Caco-2 (cell line): Measurements from ENCODE around the gene AUH. TPM values are rescaled to one million over a fixed set of nuclear protein-coding genes. Genes with fewer than 3 reads are reported as not detected.

Experiments used
- BruUV-seq: library from RNA; stranded (reverse); fragments of 400-500 nt; replicated peaks from 2 replicates; lab custom pipeline; 2021; lab: Mats Ljungman, UMichigan
- CTCF ChIA-PET: fragments of 300-600 bp; sonication (Branson Sonifier 250); formaldehyde crosslinking; loops from one replicate; lab custom pipeline; 2022; ENCODE audit warnings: antibody characterized with exemption; lab: Charles Lee
- POLR2A ChIA-PET: fragments of 300-600 bp; sonication (Branson Sonifier 250); formaldehyde crosslinking; loops from one replicate; lab custom pipeline; 2022; ENCODE audit warnings: antibody characterized with exemption; lab: Charles Lee
- DNase-seq, 2 experiments: peaks; one replicate each; pipeline versions ENCODE4 v3.0.0 to v3.0.0-alpha.2; 2020 to 2022
- H3K27me3 ChIP-seq: replicated peaks from 2 replicates; pipeline ENCODE4 v1.6.0; 2011; ENCODE audit warnings: low read length; ENCODE audit not compliant: control insufficient read depth, insufficient read depth
- H3K36me3 ChIP-seq: 2 replicates; pipeline ENCODE4 v1.5.1; 2011; ENCODE audit warnings: low read length; ENCODE audit not compliant: control insufficient read depth, insufficient read depth
- H3K4me1 ChIP-seq: fragments of 250-450 bp; sonication (Bioruptor Pico); 2 replicates; pipeline ENCODE4 v1.5.1; 2020; ENCODE audit warnings: mild to moderate bottlenecking
- H3K4me3 ChIP-seq: 2 replicates; pipeline ENCODE4 v1.5.1; 2011; ENCODE audit warnings: low read depth, mild to moderate bottlenecking, control low read depth, low read length
- H3K9me3 ChIP-seq: fragments of 250-450 bp; sonication (Bioruptor Pico); 2 replicates; pipeline ENCODE4 v1.5.1; 2020; ENCODE audit warnings: mild to moderate bottlenecking, moderate library complexity
- H3K27ac Mint-ChIP-seq: one replicate; pipeline ENCODE4 v1.8.0; 2022; ENCODE audit warnings: mixed read lengths; ENCODE audit not compliant: unreplicated experiment
- H3K27me3 Mint-ChIP-seq: one replicate; pipeline ENCODE4 v1.8.0; 2022; ENCODE audit warnings: mixed read lengths; ENCODE audit not compliant: insufficient read depth, unreplicated experiment
- H3K36me3 Mint-ChIP-seq: one replicate; pipeline ENCODE4 v1.8.0; 2022; ENCODE audit warnings: mild to moderate bottlenecking, mixed read lengths; ENCODE audit not compliant: insufficient read depth, unreplicated experiment
- H3K4me1 Mint-ChIP-seq: one replicate; pipeline ENCODE4 v1.8.0; 2022; ENCODE audit warnings: low read depth, mixed read lengths; ENCODE audit not compliant: unreplicated experiment
- H3K4me3 Mint-ChIP-seq: one replicate; pipeline ENCODE4 v1.8.0; 2022; ENCODE audit warnings: mild to moderate bottlenecking, moderate library complexity, mixed read lengths; ENCODE audit not compliant: unreplicated experiment
- H3K9me3 Mint-ChIP-seq: one replicate; pipeline ENCODE4 v1.8.0; 2022; ENCODE audit warnings: mixed read lengths; ENCODE audit not compliant: unreplicated experiment
- intact Hi-C: fragments of 100-400 bp; cut with micrococcal nuclease; formaldehyde crosslinking; loops from one replicate; pipeline ENCODE4 v1.10.0; 2022; ENCODE audit not compliant: unreplicated experiment
- total RNA-seq: library from RNA; stranded (reverse); gene quantifications from 2 replicates; pipeline ENCODE4 v1.2.3, GENCODE V29; 2022
- TF ChIP-seq, protein P1 (sequence below), 2 experiments: fragments of 200-600 bp in 1 of 2; IDR thresholded peaks; 1 replicate in 1 of 2; 2 replicates in 1 of 2; pipeline versions ENCODE4 v1.5.1 to v1.8.0; 2011 to 2022; ENCODE audit warnings: antibody characterized with exemption in 1 of 2, control low read depth in 1 of 2, inconsistent platforms in 1 of 2, low read depth in 1 of 2, low read length in 1 of 2, mild to moderate bottlenecking in 1 of 2, moderate library complexity in 1 of 2; ENCODE audit not compliant: insufficient read depth in 1 of 2, severe bottlenecking in 1 of 2, unreplicated experiment in 1 of 2

Gene AUH
- total RNA-seq, 1 experiment from 2014 or later: 10.3 TPM

DNA sequence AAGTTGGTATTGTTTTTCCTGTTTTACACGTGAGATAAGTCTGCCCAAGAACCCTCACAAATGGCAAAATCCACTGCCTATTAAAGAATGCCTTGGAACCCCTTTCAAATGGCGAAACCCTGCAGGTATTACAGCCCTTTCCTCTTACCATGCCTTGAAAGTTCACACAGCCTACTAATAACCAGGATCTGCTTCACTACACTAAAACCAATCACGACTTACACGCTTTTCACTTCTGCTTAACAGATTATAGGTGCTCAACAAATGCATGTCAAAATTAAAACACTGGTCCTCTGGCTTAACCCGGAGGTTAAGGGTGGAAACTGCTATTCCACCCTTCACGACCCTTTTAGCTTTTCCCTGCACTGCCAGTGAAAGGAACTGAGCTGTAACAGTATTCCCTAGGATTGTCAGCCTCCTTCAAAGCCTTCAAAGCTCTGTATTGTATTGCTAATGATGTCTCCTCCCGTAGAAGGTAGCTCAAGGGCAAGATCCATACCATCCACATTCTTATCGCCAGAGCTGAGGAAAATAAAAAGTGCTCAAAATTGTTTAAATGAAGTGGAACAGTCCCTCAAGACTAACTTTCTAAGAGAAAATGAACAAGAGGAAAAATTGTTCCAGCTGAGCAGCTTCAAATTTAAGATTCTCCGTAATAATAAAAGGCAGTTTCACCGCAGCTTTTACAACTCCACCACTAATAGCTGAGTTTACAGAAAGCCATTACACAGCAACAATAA, 997 bp downstream of the AUH start:
- no TSS peak for BruUV-seq
- ChIA-PET CTCF (interaction anchor here (0.7 kb wide), 1 partner anchor 446 kb away, joined by 3 read pairs; no protein-coding TSS in a partner anchor), POLR2A (interaction anchor here (1.0 kb wide), 1 partner anchor 63 kb away, joined by 3 read pairs; the partner anchor contains the start of gene NFIL3)
- TF ChIP-seq, protein P1, sequence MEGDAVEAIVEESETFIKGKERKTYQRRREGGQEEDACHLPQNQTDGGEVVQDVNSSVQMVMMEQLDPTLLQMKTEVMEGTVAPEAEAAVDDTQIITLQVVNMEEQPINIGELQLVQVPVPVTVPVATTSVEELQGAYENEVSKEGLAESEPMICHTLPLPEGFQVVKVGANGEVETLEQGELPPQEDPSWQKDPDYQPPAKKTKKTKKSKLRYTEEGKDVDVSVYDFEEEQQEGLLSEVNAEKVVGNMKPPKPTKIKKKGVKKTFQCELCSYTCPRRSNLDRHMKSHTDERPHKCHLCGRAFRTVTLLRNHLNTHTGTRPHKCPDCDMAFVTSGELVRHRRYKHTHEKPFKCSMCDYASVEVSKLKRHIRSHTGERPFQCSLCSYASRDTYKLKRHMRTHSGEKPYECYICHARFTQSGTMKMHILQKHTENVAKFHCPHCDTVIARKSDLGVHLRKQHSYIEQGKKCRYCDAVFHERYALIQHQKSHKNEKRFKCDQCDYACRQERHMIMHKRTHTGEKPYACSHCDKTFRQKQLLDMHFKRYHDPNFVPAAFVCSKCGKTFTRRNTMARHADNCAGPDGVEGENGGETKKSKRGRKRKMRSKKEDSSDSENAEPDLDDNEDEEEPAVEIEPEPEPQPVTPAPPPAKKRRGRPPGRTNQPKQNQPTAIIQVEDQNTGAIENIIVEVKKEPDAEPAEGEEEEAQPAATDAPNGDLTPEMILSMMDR (IDR thresholded peaks at IDR 0.05; ENCODE audit: insufficient read depth in 1 of 2, low read depth in 1 of 2, low read length in 1 of 2, severe bottlenecking in 1 of 2, unreplicated experiment in 1 of 2): no peak
- Histone ChIP-seq H3K4me1 (peaks cover 5% of the 10 kb centered on the region; the same call in 1 of the 2 replicates), H3K4me3 (peak overlapping the region; percentile 93), H3K9me3 (no peaks in the 10 kb centered on the region), H3K27me3 (no peaks in the 10 kb centered on the region), H3K36me3 (no peaks in the 10 kb centered on the region)
- peak overlapping the region; percentile 92 for H3K4me3 Mint-ChIP-seq
- no peaks in the 10 kb centered on the region for H3K9me3 Mint-ChIP-seq
- no peak for DNase-seq
- H3K27ac Mint-ChIP-seq: peak overlapping the region; percentile 91
- no peaks in the 10 kb centered on the region for H3K36me3 Mint-ChIP-seq
- intact Hi-C loops: loop anchor here (2.0 to 5.0 kb wide), 2 partner anchors 62 to 163 kb away; partner anchors contain the start of gene NFIL3
- H3K27me3 Mint-ChIP-seq: no peaks in the 10 kb centered on the region
- H3K4me1 Mint-ChIP-seq: peaks cover 14% of the 10 kb centered on the region

DNA sequence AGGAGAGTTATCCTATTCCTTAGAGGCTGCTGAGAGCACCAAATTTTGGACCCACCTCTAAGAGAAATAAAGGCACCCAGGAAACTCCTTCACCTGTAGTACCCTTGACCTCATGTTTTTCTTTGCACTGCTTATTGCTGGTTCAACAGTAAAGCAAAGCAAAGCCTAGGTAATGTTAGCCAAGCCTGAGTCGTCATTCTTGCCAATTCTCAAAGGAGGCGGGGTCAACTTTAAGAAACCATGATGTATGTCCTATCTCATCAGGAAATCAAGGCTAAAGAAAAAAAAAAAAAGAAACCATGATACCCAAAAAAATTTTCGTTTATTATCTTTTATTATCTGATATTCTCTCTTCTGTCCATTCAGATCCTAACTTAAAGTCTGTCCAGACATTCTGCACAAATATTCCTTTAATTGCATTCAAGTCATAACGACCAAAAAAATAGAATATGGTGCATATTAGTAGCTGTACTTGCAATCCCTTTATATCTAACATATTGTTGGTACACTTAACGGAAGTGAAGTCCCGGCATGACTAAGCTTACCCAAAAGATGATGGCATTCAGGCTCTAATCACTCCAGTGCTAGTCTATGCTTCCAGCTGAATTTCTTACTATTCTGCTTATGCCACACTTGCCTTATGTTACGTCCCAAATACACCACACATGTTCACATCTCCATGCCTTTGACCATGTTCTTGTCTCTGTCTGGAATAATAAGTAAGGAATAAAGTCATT, 1.8 kb downstream of the AUH start:
- no peak overlapping the region for H3K27ac Mint-ChIP-seq
- no peaks in the 10 kb centered on the region for H3K36me3 Mint-ChIP-seq
- H3K9me3 Mint-ChIP-seq: no peaks in the 10 kb centered on the region
- no peaks in the 10 kb centered on the region for H3K27me3 Mint-ChIP-seq
- Histone ChIP-seq H3K4me3 (peak overlapping the region; percentile 11; the same call in 1 of the 2 replicates), H3K36me3 (no peaks in the 10 kb centered on the region), H3K27me3 (no peaks in the 10 kb centered on the region), H3K9me3 (no peaks in the 10 kb centered on the region), H3K4me1 (peaks cover 5% of the 10 kb centered on the region; the same call in 1 of the 2 replicates)
- POLR2A ChIA-PET: no interaction called here
- no peak for DNase-seq
- CTCF ChIA-PET: no interaction called here
- H3K4me3 Mint-ChIP-seq: peak overlapping the region; percentile 92
- TF ChIP-seq, protein P1 (IDR thresholded peaks at IDR 0.05; ENCODE audit: insufficient read depth in 1 of 2, low read depth in 1 of 2, low read length in 1 of 2, severe bottlenecking in 1 of 2, unreplicated experiment in 1 of 2): no peak
- H3K4me1 Mint-ChIP-seq: peaks cover 14% of the 10 kb centered on the region
- intact Hi-C loops: loop anchor here (2.0 to 5.0 kb wide), 2 partner anchors 63 to 163 kb away; partner anchors contain the start of gene NFIL3
- no TSS peak for BruUV-seq

DNA sequence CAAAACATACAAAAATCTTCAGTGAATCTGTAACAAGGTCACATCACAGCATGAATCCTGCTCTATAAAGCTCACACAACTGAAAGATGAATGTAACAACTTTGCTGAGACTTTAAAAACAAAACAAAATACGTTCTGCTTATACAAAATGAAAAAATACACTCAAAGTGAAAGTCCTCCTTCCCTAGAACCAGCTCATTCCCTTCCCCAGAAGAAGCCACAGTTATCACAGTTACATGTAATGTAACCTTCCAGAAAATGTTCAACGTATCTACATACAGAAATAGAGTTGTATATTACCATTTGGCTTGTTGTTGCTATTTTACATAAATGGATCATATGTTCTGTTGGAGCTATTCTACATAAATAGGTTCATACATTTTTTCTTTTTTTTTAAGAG, 2.6 kb downstream of the AUH start:
- peaks cover 5% of the 10 kb centered on the region; the same call in 1 of the 2 replicates for H3K4me1 ChIP-seq

More for the DNA sequence above, 2.6 kb downstream of the AUH start:
- no peaks in the 10 kb centered on the region for H3K36me3 Mint-ChIP-seq
- POLR2A ChIA-PET: no interaction called here
- TF ChIP-seq, protein P1 (IDR thresholded peaks at IDR 0.05; ENCODE audit: insufficient read depth in 1 of 2, low read depth in 1 of 2, low read length in 1 of 2, severe bottlenecking in 1 of 2, unreplicated experiment in 1 of 2): no peak
- peaks cover 14% of the 10 kb centered on the region for H3K4me1 Mint-ChIP-seq
- no peak for DNase-seq
- H3K27ac Mint-ChIP-seq: no peak overlapping the region
- CTCF ChIA-PET: no interaction called here
- BruUV-seq: no TSS peak
- no peaks in the 10 kb centered on the region for H3K9me3 Mint-ChIP-seq
- intact Hi-C loops: no loop called here
- H3K27me3 Mint-ChIP-seq: no peaks in the 10 kb centered on the region
- Histone ChIP-seq H3K36me3 (no peaks in the 10 kb centered on the region), H3K4me3 (no peak overlapping the region), H3K27me3 (no peaks in the 10 kb centered on the region), H3K9me3 (no peaks in the 10 kb centered on the region)
- H3K4me3 Mint-ChIP-seq: no peak overlapping the region
